GM18498 (cell line): Measurements from ENCODE around the gene AKR1C3.
"Not testable (repeated sequence)": the region's sequence is repeated elsewhere in the genome, so short reads cannot be mapped to it uniquely, and the experiment has no call there.

Experiments used
- ATAC-seq: cut with Tn5 transposase; IDR thresholded peaks from one replicate; pipeline ENCODE4 v1.9.1; 2021; ENCODE audit warnings: mild to moderate bottlenecking, moderate library complexity; ENCODE audit not compliant: unreplicated experiment

AKR1C3 gene

DNA sequence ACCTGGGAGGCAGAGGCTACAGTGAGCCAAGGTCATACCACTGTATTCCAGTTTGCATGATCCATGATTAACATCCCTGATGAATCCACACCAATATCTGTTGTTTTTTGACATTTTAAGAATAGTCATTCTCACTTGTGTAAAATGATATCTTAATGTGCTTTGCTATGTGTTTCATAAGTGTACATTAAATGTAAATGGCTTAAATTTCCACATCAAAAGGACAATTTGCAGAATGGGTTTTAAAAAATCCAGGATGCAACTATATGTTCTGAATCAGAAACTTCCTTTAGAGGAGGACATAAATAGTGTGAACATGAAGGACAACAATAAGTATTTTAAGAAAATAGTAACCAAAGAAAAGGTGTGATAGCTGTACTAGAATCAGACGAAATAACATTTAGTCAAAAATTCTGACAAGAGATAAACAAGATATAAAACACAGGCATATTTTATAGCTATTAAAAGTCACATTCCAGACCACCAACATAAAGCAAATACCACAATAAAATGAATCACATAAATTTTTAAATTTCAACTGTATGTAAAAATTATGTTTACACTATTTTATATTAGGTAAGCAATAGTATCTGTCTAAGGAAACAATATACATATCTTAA lies 42.4 kb downstream of the AKR1C3 start:
- ATAC-seq: no peak

DNA sequence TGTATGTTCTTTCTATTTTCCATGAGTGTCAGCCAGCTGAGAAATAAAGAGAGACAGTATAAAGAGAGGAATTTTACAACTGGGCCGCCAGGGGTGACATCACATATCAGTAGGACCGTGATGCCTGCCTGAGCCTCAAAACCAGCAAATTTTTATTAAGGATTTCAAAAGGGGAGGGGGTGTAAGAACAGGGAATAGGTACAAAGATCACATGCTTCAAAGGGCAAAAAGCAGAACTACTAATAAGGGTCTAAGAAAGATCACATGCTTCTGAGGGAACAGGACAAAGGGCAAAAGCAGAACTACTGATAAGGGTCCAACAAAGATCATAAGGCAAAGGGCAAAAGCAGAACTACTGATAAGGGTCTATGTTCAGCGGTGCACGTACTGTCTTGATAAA lies 43.5 kb downstream of the AKR1C3 start:
- ATAC-seq: not testable (repeated sequence)

DNA sequence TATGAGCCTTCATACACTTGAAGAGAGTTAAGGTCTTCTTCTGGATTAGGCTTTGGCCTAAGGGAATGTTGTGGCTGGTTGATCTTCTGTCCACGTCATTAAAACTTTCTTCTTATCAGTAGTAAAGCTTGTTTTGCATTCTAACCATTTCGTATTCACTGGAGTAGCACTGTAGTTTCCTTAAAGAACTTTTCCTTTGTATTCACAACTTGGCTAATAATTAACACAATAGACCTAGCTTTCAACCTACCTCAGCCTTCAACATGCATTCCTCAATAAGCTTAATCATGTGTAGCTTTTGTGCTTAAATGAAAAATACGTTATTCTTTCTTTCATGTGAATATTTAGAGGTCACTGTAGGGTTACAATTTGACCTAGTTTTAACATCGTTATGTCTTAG lies 48.0 kb downstream of the AKR1C3 start:
- no peak for ATAC-seq

DNA sequence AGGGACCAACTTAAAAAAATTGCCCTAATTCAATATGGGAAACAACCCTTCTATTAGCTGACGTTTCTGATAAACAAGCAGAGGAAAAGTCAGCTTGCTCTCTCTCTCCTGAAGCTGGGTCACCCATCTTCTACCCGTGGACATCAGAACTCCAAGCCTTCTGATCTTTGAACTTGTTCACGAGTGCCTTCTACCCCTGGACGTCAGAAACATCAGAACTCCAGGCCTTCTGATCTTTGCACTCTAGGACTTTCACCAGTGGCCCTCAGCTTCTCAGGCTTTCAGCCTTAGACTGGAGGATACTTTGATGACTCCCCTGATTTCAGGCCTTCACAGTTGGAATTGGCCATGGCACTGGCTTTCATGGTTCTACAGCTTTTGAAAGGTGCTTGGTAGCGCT lies 48.9 kb downstream of the AKR1C3 start:
- no peak for ATAC-seq

DNA sequence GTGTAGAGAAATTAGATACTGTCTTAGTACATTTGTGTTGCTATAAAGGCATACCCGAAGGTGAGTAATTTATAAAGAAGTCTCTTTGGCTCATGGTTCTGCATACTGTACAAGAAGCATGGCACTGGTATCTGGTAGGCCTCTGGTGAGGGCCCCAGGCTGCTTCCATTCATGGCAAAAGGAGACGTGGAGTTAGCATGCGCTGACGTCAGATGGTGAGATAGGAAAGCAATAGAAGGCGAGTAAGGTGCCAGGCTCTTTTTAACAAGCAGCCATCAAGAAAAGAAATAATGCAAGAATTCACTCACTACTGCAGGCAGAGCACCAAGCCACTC lies 52.7 kb downstream of the AKR1C3 start:
- no peak for ATAC-seq

DNA sequence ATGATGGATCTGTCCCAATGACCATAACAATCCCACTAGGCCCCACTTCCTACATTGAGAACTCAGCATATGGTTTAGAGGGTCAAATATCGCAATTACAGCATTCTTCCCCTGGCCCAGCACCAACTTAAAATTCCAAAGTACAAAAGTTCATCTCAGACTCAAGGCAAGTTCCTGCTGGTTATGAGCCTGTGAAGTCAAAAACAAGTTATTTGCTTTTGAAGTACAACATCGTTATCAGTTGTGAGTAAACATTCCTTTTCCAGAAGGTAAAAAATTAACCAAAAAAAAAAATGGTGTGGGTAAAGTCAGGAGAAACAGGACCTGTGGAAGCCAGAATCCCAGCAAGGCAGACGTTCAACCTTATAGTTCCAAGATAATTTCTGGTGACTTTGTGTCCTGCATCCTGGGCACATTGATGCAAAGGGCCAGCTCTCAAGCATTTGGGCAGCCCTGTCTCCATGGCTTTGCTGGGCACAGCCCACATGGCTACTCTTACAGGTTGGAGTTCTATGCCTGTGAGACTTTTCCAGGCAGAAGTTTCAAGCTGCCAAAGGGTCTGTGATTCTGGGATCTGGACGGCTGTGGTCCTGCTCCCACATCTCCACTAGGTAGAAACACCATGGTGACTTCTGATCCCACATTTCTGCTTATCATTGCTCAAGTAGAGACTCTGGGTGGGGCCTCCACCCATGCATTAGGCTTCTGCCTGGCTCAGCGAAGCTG lies 53.2 kb downstream of the AKR1C3 start:
- ATAC-seq: no peak

DNA sequence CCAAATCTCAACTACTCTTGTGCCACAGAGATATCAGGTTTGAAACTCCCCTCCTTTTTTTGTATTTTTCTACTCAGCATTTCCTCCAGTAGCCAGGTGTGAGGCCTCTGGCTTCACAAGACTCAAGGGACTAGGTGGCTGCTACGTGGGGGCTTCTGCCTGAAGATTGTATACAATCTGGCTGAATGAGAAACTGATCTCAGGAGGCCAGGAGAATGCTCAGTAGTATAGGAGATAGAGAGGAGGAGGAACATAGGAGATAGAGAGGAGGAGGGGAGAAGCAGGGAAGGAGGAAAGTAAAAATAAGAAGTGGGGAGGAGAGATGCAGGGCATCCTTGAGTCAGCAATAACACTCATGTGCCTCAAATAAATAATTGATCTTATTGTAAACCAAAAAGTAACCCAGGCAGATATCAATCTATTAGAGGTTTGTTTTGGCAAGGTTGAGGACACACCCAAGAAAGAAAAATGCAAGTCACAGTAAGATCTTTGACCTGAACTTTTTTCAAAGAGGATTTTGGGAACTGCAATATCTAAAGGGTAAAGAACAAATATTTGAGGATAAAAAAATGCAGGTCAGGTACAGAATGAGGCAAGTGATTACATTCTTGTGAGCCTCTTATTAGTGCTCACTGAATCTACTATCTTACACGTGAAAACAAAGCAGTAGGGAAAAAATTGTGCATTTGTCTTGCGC lies 53.9 kb downstream of the AKR1C3 start:
- no peak for ATAC-seq

DNA sequence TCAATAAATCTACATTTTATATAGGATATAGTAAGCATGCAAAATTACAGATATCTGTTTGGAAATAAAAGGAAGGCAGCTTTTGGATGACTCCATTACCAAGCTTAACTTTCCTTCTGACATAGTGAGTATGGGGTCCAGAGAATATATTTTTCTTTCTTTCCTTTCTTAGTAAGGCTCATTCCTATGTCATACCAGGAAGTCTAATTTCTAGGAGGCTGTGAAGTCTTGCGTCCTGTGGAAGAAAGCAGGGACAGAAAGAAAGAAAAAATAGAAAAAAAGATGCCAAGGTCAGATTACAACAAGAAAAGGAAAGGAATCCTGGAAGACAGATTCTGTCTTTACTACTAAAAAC lies 54.4 kb downstream of the AKR1C3 start:
- ATAC-seq: no peak

DNA sequence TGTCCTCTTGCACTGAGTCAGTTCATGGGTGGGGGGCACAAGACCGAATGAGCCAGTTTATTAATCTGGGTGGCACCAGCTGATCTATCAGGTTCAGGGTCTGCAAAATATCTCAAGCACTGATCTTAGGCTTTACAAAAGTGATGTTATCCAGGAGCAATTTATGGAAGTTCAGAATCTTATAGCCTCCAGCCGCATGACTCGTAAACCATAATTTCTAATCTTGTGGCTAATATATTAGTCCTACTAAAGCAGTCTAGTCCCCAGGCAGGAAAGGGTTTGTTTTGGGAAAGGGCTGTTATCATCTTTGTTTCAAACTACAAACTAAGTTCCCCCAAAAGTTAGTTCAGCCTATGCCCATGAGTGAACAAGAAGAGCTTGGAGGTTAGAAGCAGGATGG lies 56.9 kb downstream of the AKR1C3 start:
- no peak for ATAC-seq

DNA sequence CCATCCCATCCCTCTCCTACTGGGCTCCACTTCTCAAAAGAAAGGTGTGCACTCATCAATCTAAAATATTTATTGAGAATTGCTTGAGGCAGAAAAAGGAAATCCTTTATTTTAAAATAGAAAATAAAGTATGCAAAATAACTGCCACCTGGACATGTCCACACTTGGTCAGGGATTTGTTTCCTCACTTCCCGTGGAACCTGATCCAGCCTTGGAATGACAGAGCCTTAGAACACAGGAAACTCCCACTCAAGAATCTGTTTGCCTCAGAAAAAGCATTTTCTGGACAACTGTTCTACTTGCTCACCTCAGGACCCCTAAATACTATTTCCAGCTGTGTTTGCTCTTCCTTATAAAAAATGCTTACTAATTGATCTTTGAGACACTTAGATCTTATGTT lies 61.7 kb downstream of the AKR1C3 start:
- no peak for ATAC-seq
